H1 (cell line): ENCODE data around the gene RNU7-1. TPM values are rescaled to one million over a fixed set of nuclear protein-coding genes. Genes with fewer than 3 reads are reported as not detected.

Experiments used
- CEBPB ChIP-seq: IDR thresholded peaks from 2 replicates; pipeline ENCODE4 v1.6.1; 2012; ENCODE audit warnings: low read depth, low read length
- CTBP2 ChIP-seq: IDR thresholded peaks from 2 replicates; pipeline ENCODE4 v1.7.0; 2011; ENCODE audit warnings: borderline replicate concordance, mild to moderate bottlenecking, moderate library complexity, mixed read lengths, low read length; ENCODE audit not compliant: insufficient read depth, insufficient read length
- E2F6 ChIP-seq: IDR thresholded peaks from 2 replicates; pipeline ENCODE4 v1.6.1; 2012; ENCODE audit warnings: inconsistent platforms
- EP300 ChIP-seq, 2 experiments: IDR thresholded peaks; 1 replicate in 1 of 2; 2 replicates in 1 of 2; pipeline ENCODE4 v1.6.1; 2011 to 2012; ENCODE audit warnings: low read depth in 2 of 2, low read length in 2 of 2, mild to moderate bottlenecking in 2 of 2, borderline replicate concordance in 1 of 2, inconsistent platforms in 1 of 2, moderate library complexity in 1 of 2
- GABPA ChIP-seq: IDR thresholded peaks from 2 replicates; pipeline ENCODE4 v1.6.1; 2011; ENCODE audit warnings: mild to moderate bottlenecking, low read length, moderate library complexity, borderline replicate concordance; ENCODE audit not compliant: insufficient read depth
- PHF8 ChIP-seq: fragments of 200-600 bp; sonication (generic); conservative IDR thresholded peaks from 2 replicates; pipeline ENCODE4 v1.7.1; 2012; ENCODE audit warnings: low read depth, mild to moderate bottlenecking, inconsistent platforms, low read length, moderate library complexity
- POU5F1 ChIP-seq: IDR thresholded peaks from 2 replicates; pipeline ENCODE4 v1.6.1; 2011; ENCODE audit warnings: low read depth, mild to moderate bottlenecking, low read length, moderate library complexity
- RAD21 ChIP-seq, 2 experiments: IDR thresholded peaks in 1 of 2; conservative IDR thresholded peaks in 1 of 2; 2 replicates each; pipeline ENCODE4 v1.6.1; 2011; ENCODE audit warnings: low read depth in 2 of 2, low read length in 2 of 2, improper control_type of control experiment in 1 of 2, inconsistent platforms in 1 of 2, mild to moderate bottlenecking in 1 of 2, moderate library complexity in 1 of 2
- RBBP5 ChIP-seq: IDR thresholded peaks from 2 replicates; pipeline ENCODE4 v1.7.1; 2012; ENCODE audit warnings: low read depth, mild to moderate bottlenecking, inconsistent platforms, low read length, moderate library complexity, borderline replicate concordance
- SAP30 ChIP-seq: fragments of 300-600 bp; sonication (generic); IDR thresholded peaks from 2 replicates; pipeline ENCODE4 v1.7.1; 2012; ENCODE audit warnings: low read length, moderate library complexity, mild to moderate bottlenecking, inconsistent platforms; ENCODE audit not compliant: insufficient read depth, insufficient replicate concordance
- SRF ChIP-seq: IDR thresholded peaks from 2 replicates; pipeline ENCODE4 v1.6.1; 2011; ENCODE audit warnings: mild to moderate bottlenecking, low read depth, low read length, moderate library complexity
- SUZ12 ChIP-seq: fragments of 200-600 bp; sonication (generic); IDR thresholded peaks from 2 replicates; pipeline ENCODE4 v1.6.1; 2012; ENCODE audit warnings: mild to moderate bottlenecking, inconsistent platforms, low read length, moderate library complexity, mixed read lengths
- TAF7 ChIP-seq: optimal IDR thresholded peaks from 2 replicates; pipeline ENCODE3; 2011; ENCODE audit warnings: low read depth, mild to moderate bottlenecking, inconsistent platforms, low read length, moderate library complexity, borderline replicate concordance
- TBP ChIP-seq: IDR thresholded peaks from 2 replicates; pipeline ENCODE4 v1.6.1; 2011; ENCODE audit warnings: low read depth, low read length, improper control_type of control experiment
- polyA plus RNA-seq, 7 experiments: library from polyadenylated mRNA; depleted of rRNA in 3 of 7; stranded (reverse) in 5 of 7; unstranded in 2 of 7; fragments of >200 nt in 5 of 7; fragments of 200-250 nt in 2 of 7; gene quantifications; 1 replicate in 5 of 7; 2 replicates in 1 of 7; 4 replicates in 1 of 7; pipeline versions ENCODE4 v1.2.1 to v1.2.3, GENCODE V29; 2011 to 2013; ENCODE audit warnings: missing spikeins in 2 of 7, mixed read lengths in 2 of 7
- total RNA-seq: library from RNA; stranded (reverse); fragmentation: NEBNext Ultra II Directional; extraction: Animal tissue kit (Norgen Biotek cat#: 25700); gene quantifications from 2 replicates; pipeline ENCODE4 v1.2.1, GENCODE V29; 2021
- TF ChIP-seq, protein P1 (sequence below), 3 experiments: IDR thresholded peaks; 1 replicate in 2 of 3; 2 replicates in 1 of 3; pipeline versions ENCODE4 v1.5.1 to v1.6.1; 2011; ENCODE audit warnings: low read length in 3 of 3, mild to moderate bottlenecking in 3 of 3, inconsistent platforms in 2 of 3, low read depth in 1 of 3, moderate library complexity in 1 of 3; ENCODE audit not compliant: insufficient read depth in 1 of 3; ENCODE audit errors: control extremely low read depth in 1 of 3
- TF ChIP-seq, protein P2 (sequence below): IDR thresholded peaks from 2 replicates; pipeline ENCODE4 v1.6.1; 2011; ENCODE audit warnings: low read length, improper control_type of control experiment

Gene RNU7-1
- total and polyA plus RNA-seq, 2 of the 8 experiments (the other 6 are each of a cell fraction or from before 2014, with no cell fraction given) = not detected

- peak; percentile 21; the same call in 1 of the 2 replicates for TF ChIP-seq RBBP5
- no peak for TF ChIP-seq SUZ12
- TF ChIP-seq EP300 (IDR thresholded peaks at IDR 0.05; ENCODE audit: borderline replicate concordance in 1 of 2, low read depth in 2 of 2, low read length in 2 of 2) = peak in 1 of 2 experiments; percentile 42; a peak in 1 of 3 replicates
- TF ChIP-seq, protein P1, sequence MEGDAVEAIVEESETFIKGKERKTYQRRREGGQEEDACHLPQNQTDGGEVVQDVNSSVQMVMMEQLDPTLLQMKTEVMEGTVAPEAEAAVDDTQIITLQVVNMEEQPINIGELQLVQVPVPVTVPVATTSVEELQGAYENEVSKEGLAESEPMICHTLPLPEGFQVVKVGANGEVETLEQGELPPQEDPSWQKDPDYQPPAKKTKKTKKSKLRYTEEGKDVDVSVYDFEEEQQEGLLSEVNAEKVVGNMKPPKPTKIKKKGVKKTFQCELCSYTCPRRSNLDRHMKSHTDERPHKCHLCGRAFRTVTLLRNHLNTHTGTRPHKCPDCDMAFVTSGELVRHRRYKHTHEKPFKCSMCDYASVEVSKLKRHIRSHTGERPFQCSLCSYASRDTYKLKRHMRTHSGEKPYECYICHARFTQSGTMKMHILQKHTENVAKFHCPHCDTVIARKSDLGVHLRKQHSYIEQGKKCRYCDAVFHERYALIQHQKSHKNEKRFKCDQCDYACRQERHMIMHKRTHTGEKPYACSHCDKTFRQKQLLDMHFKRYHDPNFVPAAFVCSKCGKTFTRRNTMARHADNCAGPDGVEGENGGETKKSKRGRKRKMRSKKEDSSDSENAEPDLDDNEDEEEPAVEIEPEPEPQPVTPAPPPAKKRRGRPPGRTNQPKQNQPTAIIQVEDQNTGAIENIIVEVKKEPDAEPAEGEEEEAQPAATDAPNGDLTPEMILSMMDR (IDR thresholded peaks at IDR 0.05; ENCODE audit: control extremely low read depth in 1 of 3, insufficient read depth in 1 of 3, low read depth in 1 of 3, low read length in 3 of 3) = peak in 2 of 3 experiments; percentile 91 to 98; a peak in 3 of 4 replicates
- TF ChIP-seq SAP30 = peak; percentile 13
- TF ChIP-seq POU5F1 = no peak
- TF ChIP-seq SRF = no peak
- no peak for TF ChIP-seq CTBP2
- no peak for TF ChIP-seq CEBPB
- peak; percentile 36 for TF ChIP-seq TAF7
- TF ChIP-seq E2F6 = peak; percentile 69; the same call in 1 of the 2 replicates
- peak; percentile 39 for TF ChIP-seq TBP
- TF ChIP-seq, protein P2, sequence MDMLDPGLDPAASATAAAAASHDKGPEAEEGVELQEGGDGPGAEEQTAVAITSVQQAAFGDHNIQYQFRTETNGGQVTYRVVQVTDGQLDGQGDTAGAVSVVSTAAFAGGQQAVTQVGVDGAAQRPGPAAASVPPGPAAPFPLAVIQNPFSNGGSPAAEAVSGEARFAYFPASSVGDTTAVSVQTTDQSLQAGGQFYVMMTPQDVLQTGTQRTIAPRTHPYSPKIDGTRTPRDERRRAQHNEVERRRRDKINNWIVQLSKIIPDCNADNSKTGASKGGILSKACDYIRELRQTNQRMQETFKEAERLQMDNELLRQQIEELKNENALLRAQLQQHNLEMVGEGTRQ = no peak
- peak; percentile 71; the same call in 1 of the 2 replicates for TF ChIP-seq GABPA
- peak; percentile 83 to 89 for TF ChIP-seq RAD21 (IDR thresholded peaks at IDR 0.05 in 1 of 2, conservative IDR thresholded peaks at IDR 0.05 in 1 of 2; ENCODE audit: low read depth in 2 of 2, low read length in 2 of 2)
- peak; percentile 52; the same call in 1 of the 2 replicates for TF ChIP-seq PHF8
- TF ChIP-seq, all 59 proteins: peak for 21
Observed at GRCh38 chr12:6944381-6945186, 968 bp downstream of the RNU7-1 start (continued).
